ENCODE results near the gene KIF1B. TPM values are rescaled to one million over a fixed set of nuclear protein-coding genes. Genes with fewer than 3 reads are reported as not detected.

KIF1B gene
- total and polyA plus RNA-seq, 4 donors = 8.4 to 40.9 (median 8.9) TPM

GRCh38 chr1:10189659-10190058 lies 20.7 kb upstream of the KIF1B start:
- H3K4me1 ChIP-seq (ENCODE audit: control insufficient read depth in 4 of 4, insufficient read depth in 4 of 4, low read length in 3 of 4) = no peaks in the 10 kb centered on the region
- WGBS = 71% methylated on average over 4 of the region's 4 CpGs
- no peaks in the 10 kb centered on the region for H3K27me3 ChIP-seq (ENCODE audit: control insufficient read depth in 4 of 4, insufficient read depth in 4 of 4, low read length in 3 of 4)
- H3K27ac ChIP-seq (ENCODE audit: low read depth in 1 of 2, low read length in 2 of 2) = no peak overlapping the region
- no peaks in the 10 kb centered on the region for H3K36me3 ChIP-seq (ENCODE audit: control insufficient read depth in 4 of 4, insufficient read depth in 3 of 4, low read depth in 1 of 4, low read length in 3 of 4)
- DNase-seq (ENCODE audit: low spot score) = no peak
- TF ChIP-seq ZBTB33 (IDR thresholded peaks at IDR 0.05) = no peak
- TF ChIP-seq GABPA (IDR thresholded peaks at IDR 0.05 in 1 of 2, conservative IDR thresholded peaks at IDR 0.05 in 1 of 2) = no peak
- no peak for TF ChIP-seq ATF3 (IDR thresholded peaks at IDR 0.05)
- TF ChIP-seq FOXA1 (IDR thresholded peaks at IDR 0.05) = no peak
- TF ChIP-seq TAF1 (conservative IDR thresholded peaks at IDR 0.05) = no peak
- TF ChIP-seq HNF4A (conservative IDR thresholded peaks at IDR 0.05) = no peak
- TF ChIP-seq JUND (IDR thresholded peaks at IDR 0.05) = no peak
- no peak for TF ChIP-seq YY1 (IDR thresholded peaks at IDR 0.05)
- TF ChIP-seq EGR1 (IDR thresholded peaks at IDR 0.05; ENCODE audit: low read depth in 2 of 2) = no peak
- TF ChIP-seq CTCF (IDR thresholded peaks at IDR 0.05; ENCODE audit: low read depth, low read length, missing input control) = no peak
- TF ChIP-seq SP1 (IDR thresholded peaks at IDR 0.05) = no peak
- no peak for TF ChIP-seq MAX (IDR thresholded peaks at IDR 0.05)
- no peak for TF ChIP-seq RXRA (IDR thresholded peaks at IDR 0.05)
- no peak for TF ChIP-seq RAD21 (IDR thresholded peaks at IDR 0.05)
- TF ChIP-seq NR2F2 (IDR thresholded peaks at IDR 0.05) = no peak
- no peak for TF ChIP-seq FOXA2 (IDR thresholded peaks at IDR 0.05)
- no peak for TF ChIP-seq REST (IDR thresholded peaks at IDR 0.05)
- no peak for TF ChIP-seq HNF4G (IDR thresholded peaks at IDR 0.05)
- no peak overlapping the region for H3K4me3 ChIP-seq (ENCODE audit: low read depth in 1 of 3, low read length in 3 of 3)
- no peak overlapping the region for H3K9ac ChIP-seq (ENCODE audit: low read depth in 1 of 2, low read length in 2 of 2)
- H3K9me3 ChIP-seq (ENCODE audit: control insufficient read depth in 4 of 4, low read length in 3 of 4) = no peaks in the 10 kb centered on the region

All from liver (tissue), 9 donors.